ENCODE measurements around the gene MICALL1. TPM values are rescaled to one million over a fixed set of nuclear protein-coding genes. Genes with fewer than 3 reads are reported as not detected.

Gene MICALL1
- total RNA-seq, 4 donors from 2014 or later, result 124 to 150 (median 143) TPM

DNA sequence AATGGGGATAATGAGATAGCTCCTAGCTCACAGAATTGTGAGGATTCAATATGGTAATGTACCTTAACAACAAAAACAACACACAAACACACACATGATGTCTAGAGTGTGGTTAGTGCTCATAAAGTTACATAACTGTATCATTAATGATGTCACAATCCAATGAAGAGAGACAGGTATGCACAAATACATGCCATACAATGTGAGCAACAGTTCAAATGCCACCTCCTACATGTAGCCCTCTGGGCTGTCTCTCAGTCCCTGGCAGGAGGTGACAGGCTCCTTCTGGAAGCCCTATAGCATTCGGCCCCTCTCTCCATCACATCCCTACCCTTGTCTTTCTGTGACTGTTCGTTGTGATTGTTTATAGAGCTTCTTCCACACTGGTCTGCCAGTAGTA lies 8.3 kb upstream of the MICALL1 start:
- no peak for TF ChIP-seq POLR2A (IDR thresholded peaks at IDR 0.05)
- TF ChIP-seq, protein P1, sequence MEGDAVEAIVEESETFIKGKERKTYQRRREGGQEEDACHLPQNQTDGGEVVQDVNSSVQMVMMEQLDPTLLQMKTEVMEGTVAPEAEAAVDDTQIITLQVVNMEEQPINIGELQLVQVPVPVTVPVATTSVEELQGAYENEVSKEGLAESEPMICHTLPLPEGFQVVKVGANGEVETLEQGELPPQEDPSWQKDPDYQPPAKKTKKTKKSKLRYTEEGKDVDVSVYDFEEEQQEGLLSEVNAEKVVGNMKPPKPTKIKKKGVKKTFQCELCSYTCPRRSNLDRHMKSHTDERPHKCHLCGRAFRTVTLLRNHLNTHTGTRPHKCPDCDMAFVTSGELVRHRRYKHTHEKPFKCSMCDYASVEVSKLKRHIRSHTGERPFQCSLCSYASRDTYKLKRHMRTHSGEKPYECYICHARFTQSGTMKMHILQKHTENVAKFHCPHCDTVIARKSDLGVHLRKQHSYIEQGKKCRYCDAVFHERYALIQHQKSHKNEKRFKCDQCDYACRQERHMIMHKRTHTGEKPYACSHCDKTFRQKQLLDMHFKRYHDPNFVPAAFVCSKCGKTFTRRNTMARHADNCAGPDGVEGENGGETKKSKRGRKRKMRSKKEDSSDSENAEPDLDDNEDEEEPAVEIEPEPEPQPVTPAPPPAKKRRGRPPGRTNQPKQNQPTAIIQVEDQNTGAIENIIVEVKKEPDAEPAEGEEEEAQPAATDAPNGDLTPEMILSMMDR (IDR thresholded peaks at IDR 0.05), result no peak
- WGBS, 2 donors, result 50 to 66% methylated on average over 2 of the region's 2 CpGs
- no peak for DNase-seq (ENCODE audit: low spot score in 2 of 2)
- no peak overlapping the region for H3K4me3 ChIP-seq (ENCODE audit: low read depth, poor library complexity, severe bottlenecking)
- intact Hi-C loops (cut with DNase I; ENCODE audit: low total_unique reads), result no loop called here

DNA sequence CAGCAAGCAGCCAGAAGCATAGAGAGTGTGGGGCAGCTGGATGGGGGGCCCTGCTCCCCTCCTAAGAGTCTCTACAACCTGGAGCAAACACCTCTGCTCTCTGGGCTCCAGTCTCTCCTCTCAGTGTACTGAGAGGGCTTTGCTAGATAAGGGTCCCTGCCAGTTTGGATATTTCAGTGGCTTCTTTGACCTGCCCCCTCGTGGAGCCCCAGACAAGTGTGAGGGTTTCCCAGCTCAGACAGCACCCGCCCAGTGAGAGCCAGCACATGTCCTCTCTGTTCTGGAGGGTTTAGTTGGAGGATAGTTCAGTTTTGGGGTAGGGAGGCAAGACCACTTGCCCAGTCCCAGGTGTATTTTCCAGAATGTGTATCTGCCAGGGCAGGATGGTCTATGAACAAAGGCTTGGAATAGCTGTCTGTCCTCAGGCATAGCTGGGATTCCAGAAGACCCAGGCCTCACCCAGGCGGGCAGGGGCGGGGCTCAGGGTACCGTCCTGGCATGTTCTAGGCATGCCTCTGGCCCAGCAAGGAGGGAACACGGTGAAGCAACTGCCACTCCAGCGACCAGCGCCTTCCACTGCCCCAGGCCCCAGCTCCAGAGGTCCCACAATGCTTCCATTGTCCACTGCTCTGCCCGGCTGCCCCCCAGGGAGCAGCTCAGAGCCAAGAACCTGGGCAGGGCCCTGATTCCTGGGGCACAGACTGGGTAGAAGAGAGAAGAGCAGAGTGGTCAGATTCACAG lies 7.5 kb upstream of the MICALL1 start:
- intact Hi-C loops (cut with DNase I; ENCODE audit: low total_unique reads), result no loop called here
- H3K4me3 ChIP-seq (ENCODE audit: low read depth, poor library complexity, severe bottlenecking), result no peak overlapping the region
- DNase-seq (ENCODE audit: low spot score in 2 of 2), result peak; percentile 54 to 92
- TF ChIP-seq, protein P1 (IDR thresholded peaks at IDR 0.05), result no peak
- no peak for TF ChIP-seq POLR2A (IDR thresholded peaks at IDR 0.05)
- WGBS, 2 donors, result 43 to 54% methylated on average over 9 of the region's 9 CpGs

DNA sequence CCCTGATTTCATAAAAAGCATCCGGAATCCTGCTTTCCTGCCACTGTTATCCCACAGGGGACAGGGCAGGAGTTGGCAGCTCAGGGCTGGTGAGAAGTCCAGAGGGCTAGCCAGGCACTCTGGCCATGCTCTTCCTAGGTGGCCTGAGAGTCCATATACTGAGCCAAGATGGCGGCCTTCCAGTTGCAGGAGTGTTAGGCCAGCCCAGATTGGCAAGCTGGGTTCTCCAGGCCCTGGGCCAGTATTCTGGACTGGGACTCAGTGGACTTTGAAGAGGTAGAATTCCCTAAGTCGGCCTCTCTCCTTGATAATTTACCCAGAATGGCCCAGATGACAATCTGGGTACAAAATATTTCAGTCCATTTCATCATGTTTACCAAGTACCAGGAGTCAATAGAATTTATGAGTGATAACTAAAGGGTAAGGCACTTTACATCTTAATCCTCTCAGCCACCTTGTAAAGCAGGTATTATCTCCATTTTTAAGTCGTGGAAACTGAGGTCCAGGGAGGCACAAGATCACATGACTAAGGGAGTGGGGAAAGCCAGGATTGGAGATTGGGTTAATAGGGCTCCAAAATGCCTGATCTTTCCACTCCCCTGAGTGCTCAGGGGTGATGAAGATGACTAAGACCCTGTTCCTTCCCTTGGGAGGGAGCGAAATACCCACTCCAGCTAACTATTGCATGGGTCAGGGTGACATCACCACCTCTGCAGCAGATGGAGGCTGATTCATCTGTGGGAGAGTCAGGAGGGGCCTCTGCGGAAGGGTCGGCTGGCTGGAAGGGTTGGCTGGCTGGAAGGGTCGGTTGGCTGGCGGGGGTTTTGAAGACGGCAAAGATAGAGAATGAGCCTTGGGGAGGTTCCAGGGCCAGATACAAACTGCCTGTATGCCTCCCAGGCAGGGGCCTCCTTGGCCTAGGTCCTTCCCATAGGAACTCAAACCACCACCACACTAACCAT lies 1.2 kb upstream of the MICALL1 start:
- WGBS, 2 donors, result 49 to 66% methylated on average over 10 of the region's 10 CpGs
- peak; percentile 32 to 90 for DNase-seq (ENCODE audit: low spot score in 2 of 2)
- intact Hi-C loops (cut with DNase I; ENCODE audit: low total_unique reads), result no loop called here
- TF ChIP-seq, protein P1 (IDR thresholded peaks at IDR 0.05), result no peak
- no peak for TF ChIP-seq POLR2A (IDR thresholded peaks at IDR 0.05)
- H3K4me3 ChIP-seq (ENCODE audit: low read depth, poor library complexity, severe bottlenecking), result no peak overlapping the region

DNA sequence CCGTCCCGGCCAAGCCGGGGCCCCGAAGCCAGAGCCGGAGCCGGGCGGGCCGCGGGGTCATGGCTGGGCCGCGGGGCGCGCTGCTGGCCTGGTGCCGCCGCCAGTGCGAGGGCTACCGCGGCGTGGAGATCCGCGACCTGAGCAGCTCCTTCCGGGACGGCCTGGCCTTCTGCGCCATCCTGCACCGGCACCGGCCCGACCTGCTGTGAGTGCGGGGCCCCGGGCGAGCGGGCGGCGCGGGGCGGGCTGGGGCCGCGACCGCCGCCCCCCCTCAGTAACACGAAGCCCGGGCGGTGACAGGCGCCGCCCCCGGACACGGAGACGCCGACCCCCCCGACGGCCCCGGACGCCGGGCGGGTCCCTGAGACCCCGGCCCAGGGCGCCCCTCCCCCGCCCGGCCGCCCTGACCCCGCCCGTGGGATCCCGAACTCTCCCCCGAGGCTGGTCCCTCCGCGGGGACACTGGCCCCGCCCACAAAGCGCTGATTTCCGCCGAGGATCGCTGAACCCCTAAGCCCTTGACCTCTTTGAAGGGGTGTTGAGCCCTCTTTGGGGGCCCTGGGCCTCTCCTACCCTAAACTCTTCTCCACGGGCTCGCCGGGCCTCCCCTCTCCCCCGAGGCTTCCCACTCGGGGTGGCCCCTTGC lies 389 bp downstream of the MICALL1 start:
- 1% methylated on average over 12 of the region's 75 CpGs for WGBS, 2 donors
- intact Hi-C loops (cut with DNase I; ENCODE audit: low total_unique reads), result no loop called here
- DNase-seq (ENCODE audit: low spot score in 2 of 2), result no peak
- TF ChIP-seq, protein P1 (IDR thresholded peaks at IDR 0.05), result no peak
- no peak for TF ChIP-seq POLR2A (IDR thresholded peaks at IDR 0.05)
- H3K4me3 ChIP-seq (ENCODE audit: low read depth, poor library complexity, severe bottlenecking), result peak overlapping the region; percentile 59

DNA sequence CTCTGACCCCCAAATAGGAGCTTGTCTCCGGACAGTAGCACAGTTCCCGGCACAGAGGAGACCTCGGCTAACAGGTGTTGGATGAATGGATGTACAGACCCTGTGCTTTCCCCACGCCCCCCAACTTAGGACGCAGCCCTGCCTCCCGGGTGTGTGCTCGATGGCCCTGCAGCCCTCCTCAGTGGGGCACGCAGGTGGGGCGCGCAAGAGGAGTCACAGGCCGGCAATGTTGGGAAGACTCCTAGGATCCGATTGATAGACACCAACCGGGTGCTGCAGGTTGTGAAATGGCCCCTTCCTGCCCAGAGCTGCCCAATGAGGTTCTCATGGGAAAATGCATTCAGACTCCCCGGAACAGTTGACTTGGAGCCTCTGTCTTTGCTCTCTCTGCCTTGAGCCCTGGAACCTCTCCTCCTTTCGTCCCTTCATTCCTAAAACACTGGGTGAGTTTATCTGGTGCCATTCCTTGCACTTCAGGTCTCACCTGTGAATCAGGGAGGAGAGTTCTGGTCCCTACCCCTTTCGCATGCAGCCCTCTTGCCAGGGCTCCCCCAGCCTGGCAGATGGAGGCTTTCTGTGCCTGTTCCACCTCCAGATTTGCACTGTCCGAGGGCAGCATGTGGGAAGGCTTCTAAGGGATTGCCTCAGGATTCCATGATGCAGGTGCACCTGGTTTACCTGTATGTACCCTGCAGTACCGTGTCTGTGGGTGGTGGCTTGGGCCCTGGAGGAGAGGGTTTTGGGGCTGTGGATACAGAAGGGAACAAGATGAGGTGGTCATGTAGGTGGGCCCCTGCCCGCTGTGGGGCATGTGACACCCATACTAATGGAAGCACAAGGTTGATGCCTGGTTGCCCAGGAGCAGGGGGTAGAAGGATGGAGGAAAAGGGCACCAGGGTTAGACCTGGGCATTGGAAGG lies 1.2 kb downstream of the MICALL1 start:
- 26 to 36% methylated on average over 19 of the region's 19 CpGs for whole genome bisulfite sequencing, 2 donors
- peak overlapping the region; percentile 59 for H3K4me3 ChIP-seq (ENCODE audit: low read depth, poor library complexity, severe bottlenecking)
- intact Hi-C loops (cut with DNase I; ENCODE audit: low total_unique reads), result no loop called here
- TF ChIP-seq POLR2A (IDR thresholded peaks at IDR 0.05), result no peak
- TF ChIP-seq, protein P1 (IDR thresholded peaks at IDR 0.05), result no peak
- DNase-seq (ENCODE audit: low spot score in 2 of 2), result no peak
